Measurements from ENCODE around the gene FNBP1. TPM values are rescaled to one million over a fixed set of nuclear protein-coding genes. Genes with fewer than 3 reads are reported as not detected.

FNBP1 gene
- total RNA-seq, 1 donor from 2014 or later, result 34.9 TPM

DNA sequence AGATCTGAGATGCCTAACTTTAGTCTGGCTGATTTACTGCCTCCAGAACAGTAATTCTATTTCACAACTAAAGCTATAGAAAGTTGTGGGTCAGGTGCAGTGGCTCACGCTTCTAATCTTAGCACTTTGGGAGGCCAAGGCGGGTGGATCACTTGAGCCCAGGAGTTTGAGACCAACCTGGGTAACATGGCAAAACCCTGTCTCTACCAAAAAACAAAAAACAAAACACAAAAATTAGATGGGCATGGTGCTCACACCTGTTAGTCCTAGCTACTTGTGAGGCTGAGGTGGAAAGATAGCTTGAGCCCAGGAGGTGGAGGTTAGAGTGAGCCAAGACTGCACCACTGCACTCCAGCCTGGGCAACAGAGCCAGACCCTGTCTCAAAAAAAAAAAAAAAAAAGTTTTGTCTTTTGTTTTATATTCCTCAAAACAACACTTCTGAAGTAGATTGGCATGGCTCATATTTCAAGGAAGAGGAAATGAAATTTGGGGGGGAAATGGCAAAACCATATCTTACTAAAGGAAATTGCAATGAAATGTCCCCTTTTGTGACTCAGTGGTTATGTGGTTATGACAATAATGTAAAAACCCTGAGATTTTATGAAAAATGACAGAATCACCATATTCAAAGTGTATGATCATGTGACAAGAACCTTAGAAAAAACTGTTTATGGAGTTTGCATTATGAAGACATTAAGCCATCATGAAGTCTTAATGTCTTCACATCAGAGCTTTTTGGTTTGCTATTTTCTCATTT, 16.2 kb downstream of the FNBP1 start:
- no peak for DNase-seq (ENCODE audit: low spot score)
- H3K4me3 ChIP-seq, result no peak overlapping the region
- H3K4me1 Mint-ChIP-seq, result peaks cover 3% of the 10 kb centered on the region
- H3F3A ChIP-seq (ENCODE audit: low read depth), result no peaks in the 10 kb centered on the region
- no peak overlapping the region for H3K4me2 ChIP-seq
- no peak overlapping the region for H3K4me3 Mint-ChIP-seq
- H3K36me3 Mint-ChIP-seq, result no peaks in the 10 kb centered on the region
- TF ChIP-seq EZH2 (IDR thresholded peaks at IDR 0.05) (no peak), EZH2phosphoT487 (IDR thresholded peaks at IDR 0.05) (no peak)
- TF ChIP-seq, protein P1, sequence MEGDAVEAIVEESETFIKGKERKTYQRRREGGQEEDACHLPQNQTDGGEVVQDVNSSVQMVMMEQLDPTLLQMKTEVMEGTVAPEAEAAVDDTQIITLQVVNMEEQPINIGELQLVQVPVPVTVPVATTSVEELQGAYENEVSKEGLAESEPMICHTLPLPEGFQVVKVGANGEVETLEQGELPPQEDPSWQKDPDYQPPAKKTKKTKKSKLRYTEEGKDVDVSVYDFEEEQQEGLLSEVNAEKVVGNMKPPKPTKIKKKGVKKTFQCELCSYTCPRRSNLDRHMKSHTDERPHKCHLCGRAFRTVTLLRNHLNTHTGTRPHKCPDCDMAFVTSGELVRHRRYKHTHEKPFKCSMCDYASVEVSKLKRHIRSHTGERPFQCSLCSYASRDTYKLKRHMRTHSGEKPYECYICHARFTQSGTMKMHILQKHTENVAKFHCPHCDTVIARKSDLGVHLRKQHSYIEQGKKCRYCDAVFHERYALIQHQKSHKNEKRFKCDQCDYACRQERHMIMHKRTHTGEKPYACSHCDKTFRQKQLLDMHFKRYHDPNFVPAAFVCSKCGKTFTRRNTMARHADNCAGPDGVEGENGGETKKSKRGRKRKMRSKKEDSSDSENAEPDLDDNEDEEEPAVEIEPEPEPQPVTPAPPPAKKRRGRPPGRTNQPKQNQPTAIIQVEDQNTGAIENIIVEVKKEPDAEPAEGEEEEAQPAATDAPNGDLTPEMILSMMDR (IDR thresholded peaks at IDR 0.05), result no peak
- H3K4me1 ChIP-seq, result no peaks in the 10 kb centered on the region
- H3K27me3 Mint-ChIP-seq (ENCODE audit: insufficient read depth, low read depth), result peaks cover 3% of the 10 kb centered on the region
- H3K79me2 ChIP-seq (ENCODE audit: low read depth), result peaks cover 33% of the 10 kb centered on the region
- peaks cover 55% of the 10 kb centered on the region for H4K20me1 ChIP-seq (ENCODE audit: low read depth)
- no peak overlapping the region for H3K27ac ChIP-seq
- no peak overlapping the region for H3K9ac ChIP-seq
- no peaks in the 10 kb centered on the region for H3K36me3 ChIP-seq
- H3K9me3 Mint-ChIP-seq, result no peaks in the 10 kb centered on the region
- H3K27me3 ChIP-seq, result no peaks in the 10 kb centered on the region
- H3K9me3 ChIP-seq (ENCODE audit: low read depth), result no peaks in the 10 kb centered on the region
- H2AFZ ChIP-seq (replicated peaks), result no peak overlapping the region
- no peak overlapping the region for H3K27ac Mint-ChIP-seq

DNA sequence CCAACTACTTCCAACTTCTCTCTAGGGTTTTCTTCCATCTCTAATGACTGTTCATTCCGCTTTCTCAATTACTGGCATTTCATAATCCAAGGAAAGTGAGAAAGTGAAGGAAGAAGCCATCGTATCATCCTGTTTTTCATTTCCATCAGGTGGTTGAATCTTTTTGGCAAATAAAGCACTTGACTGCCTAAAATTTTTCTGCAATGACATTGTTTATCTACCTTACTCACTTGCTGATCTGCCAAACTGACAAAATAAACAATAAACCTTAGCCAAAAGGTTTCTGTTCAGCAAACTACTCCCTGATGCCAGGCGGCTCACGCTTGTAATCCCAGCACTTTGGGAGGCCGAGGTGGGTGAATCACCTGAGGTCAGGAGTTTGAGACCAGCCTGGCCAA, 18.4 kb downstream of the FNBP1 start:
- Histone ChIP-seq H3K4me2 (no peak overlapping the region), H2AFZ (replicated peaks) (no peak overlapping the region), H3K79me2 (ENCODE audit: low read depth) (peaks cover 31% of the 10 kb centered on the region), H3K27me3 (no peaks in the 10 kb centered on the region), H3K4me1 (no peaks in the 10 kb centered on the region), H3K27ac (no peak overlapping the region), H3K9ac (no peak overlapping the region), H3F3A (ENCODE audit: low read depth) (no peaks in the 10 kb centered on the region), H3K4me3 (no peak overlapping the region), H3K9me3 (ENCODE audit: low read depth) (no peaks in the 10 kb centered on the region), H4K20me1 (ENCODE audit: low read depth) (peaks cover 48% of the 10 kb centered on the region), H3K36me3 (no peaks in the 10 kb centered on the region)
- no peaks in the 10 kb centered on the region for H3K9me3 Mint-ChIP-seq
- peaks cover 4% of the 10 kb centered on the region for H3K36me3 Mint-ChIP-seq
- H3K27ac Mint-ChIP-seq, result no peak overlapping the region
- H3K4me1 Mint-ChIP-seq, result peaks cover 3% of the 10 kb centered on the region
- DNase-seq (ENCODE audit: low spot score), result no peak
- H3K4me3 Mint-ChIP-seq, result no peak overlapping the region
- TF ChIP-seq EZH2phosphoT487 (IDR thresholded peaks at IDR 0.05) (no peak), EZH2 (IDR thresholded peaks at IDR 0.05) (no peak)
- TF ChIP-seq, protein P1 (IDR thresholded peaks at IDR 0.05), result no peak
- peaks cover 3% of the 10 kb centered on the region for H3K27me3 Mint-ChIP-seq (ENCODE audit: insufficient read depth, low read depth)

DNA sequence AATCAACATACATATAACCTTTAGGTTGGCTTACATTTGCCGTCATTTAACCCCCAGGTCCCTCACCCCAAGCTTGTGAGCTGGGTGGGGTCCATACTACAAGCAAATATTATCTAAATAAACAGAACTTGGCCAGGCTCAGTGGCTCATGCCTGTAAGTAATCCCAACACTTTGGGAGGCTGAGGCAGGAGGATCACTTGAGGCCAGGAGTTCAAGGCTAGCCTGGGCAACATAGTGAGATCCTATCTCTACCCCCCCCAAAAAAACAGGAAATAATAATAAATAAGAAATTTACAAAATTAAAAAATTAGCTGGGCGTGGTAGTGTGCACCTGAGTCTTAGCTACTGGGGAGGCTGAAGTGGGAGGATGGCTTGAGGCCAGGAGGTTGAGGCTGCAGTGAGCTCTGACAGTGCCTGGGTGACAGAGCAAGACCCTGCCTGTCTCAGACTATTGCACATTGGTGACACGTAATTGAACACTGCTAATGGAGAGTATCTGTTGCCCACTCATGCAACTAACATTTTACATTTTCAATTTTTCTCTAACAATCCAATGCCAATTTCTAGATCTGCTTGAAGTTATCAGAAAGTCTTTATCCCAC, 18.9 kb downstream of the FNBP1 start:
- Histone ChIP-seq H3K79me2 (ENCODE audit: low read depth) (peaks cover 31% of the 10 kb centered on the region), H2AFZ (replicated peaks) (no peak overlapping the region)
- peaks cover 3% of the 10 kb centered on the region for H3K4me1 Mint-ChIP-seq

More for the DNA sequence above, 18.9 kb downstream of the FNBP1 start:
- Histone ChIP-seq H4K20me1 (ENCODE audit: low read depth) (peaks cover 46% of the 10 kb centered on the region), H3K4me3 (no peak overlapping the region), H3F3A (ENCODE audit: low read depth) (no peaks in the 10 kb centered on the region), H3K27me3 (no peaks in the 10 kb centered on the region), H3K36me3 (no peaks in the 10 kb centered on the region), H3K4me2 (no peak overlapping the region), H3K27ac (no peak overlapping the region), H3K4me1 (no peaks in the 10 kb centered on the region), H3K9me3 (ENCODE audit: low read depth) (no peaks in the 10 kb centered on the region), H3K9ac (no peak overlapping the region)
- peaks cover 3% of the 10 kb centered on the region for H3K27me3 Mint-ChIP-seq (ENCODE audit: insufficient read depth, low read depth)
- H3K36me3 Mint-ChIP-seq, result peaks cover 4% of the 10 kb centered on the region
- TF ChIP-seq EZH2phosphoT487 (IDR thresholded peaks at IDR 0.05), result no peak
- TF ChIP-seq, protein P1 (IDR thresholded peaks at IDR 0.05), result no peak
- TF ChIP-seq EZH2 (IDR thresholded peaks at IDR 0.05), result no peak
- H3K9me3 Mint-ChIP-seq, result no peaks in the 10 kb centered on the region
- no peak for DNase-seq (ENCODE audit: low spot score)
- H3K27ac Mint-ChIP-seq, result no peak overlapping the region
- no peak overlapping the region for H3K4me3 Mint-ChIP-seq
